HG03060 (cell line): ENCODE measurements around the gene TMEM26.

ENCODE experiments used
- ATAC-seq: cut with Tn5 transposase; IDR thresholded peaks from one replicate; pipeline ENCODE4 v1.9.1; 2021; ENCODE audit warnings: low read depth, moderate number of reproducible peaks; ENCODE audit not compliant: unreplicated experiment

TMEM26 gene

DNA sequence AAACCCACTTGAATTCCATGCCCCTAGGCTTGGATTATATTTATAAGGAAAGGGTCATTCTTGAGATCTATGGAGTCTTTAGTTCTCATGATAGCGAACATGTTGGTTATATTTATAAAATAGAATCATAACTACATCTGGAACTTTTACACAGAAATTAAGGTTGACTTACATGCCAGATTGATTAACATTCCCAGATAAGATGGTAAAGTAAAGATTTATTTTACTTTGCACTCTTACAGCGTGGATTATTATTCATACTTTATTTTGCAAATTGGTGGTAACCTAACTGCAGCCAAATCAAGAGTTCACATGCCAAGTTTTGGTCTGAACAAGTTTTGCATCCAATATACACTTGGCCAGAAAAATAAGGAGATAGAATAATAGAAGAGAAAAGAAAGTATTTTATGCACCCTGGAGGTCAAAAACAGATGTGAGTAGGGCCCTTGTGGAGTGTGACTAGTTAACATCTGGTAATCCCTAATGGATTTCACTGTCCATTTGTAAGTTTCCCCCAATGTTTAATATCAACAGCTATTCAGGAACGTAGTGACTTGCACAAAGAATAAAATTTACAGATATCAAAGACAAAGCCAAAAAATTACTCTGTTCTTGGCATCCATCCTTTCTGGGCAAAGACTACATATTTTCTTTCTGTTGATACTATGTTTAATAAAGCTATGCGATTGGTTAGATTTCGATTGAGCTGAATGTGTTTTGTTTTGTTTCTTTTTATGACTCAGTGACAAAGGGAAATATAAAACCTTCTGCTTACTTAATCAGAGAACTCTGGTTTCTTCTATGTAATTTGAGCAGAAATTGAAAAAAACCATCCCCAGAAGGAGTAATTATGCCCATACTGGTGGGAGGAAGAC, 10.1 kb upstream of the TMEM26 start:
- no peak for ATAC-seq

DNA sequence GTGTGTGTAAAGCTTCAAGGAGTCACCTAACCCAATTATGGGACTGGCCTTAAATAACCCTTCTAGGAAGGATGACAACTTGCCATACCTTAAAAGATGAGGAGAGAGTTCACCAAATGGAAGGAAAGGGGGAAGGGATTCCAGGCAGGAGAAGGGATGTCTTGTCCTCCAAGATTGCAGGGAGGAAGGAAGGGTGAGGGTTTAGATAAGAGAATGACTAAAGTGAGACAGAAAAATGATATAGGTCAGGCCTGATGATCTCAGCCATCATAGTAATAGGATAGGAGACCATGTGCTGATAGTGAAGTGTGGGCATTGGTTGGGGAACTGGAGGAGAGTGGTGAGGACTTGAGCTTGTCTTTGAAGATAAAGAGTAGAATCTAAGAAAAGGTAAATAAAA, 7.7 kb upstream of the TMEM26 start:
- ATAC-seq = no peak

GRCh38 chr10:61458031-61458430, 4.8 kb upstream of the TMEM26 start:
- ATAC-seq = no peak

DNA sequence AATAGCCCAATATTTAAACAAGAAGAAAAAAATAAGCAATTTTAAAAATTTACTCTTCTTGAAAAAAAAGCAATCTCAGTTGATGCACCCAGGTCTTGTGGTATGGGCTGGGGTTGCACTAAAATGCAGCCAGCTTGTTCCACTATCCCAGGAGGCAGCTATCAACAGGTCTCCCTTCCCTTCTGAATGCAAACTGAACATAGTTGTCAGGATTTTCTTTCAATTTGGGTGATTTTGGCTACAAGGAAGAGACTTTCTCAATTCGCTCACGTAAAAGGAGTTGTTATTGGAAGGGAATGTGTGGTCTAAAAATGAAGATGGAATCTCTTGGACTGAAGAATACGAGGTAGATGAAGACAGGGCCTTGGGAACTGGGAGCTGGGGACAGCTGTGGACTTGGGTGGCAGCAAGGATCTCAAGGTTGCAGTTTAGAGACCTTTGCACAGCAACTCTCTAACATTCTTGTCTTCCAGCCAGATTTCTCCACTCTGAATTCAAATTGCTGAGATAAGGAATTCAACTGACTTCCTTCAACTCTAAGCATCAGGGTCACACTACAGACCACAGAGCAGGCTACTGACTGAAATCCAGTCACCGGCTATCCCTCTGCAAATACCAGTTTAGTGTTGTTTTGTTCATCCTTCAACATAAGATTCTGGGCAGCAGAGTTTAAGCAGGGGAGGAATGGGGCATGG, 3.1 kb upstream of the TMEM26 start:
- ATAC-seq = no peak

- no peak for ATAC-seq
These were observed 2.5 kb upstream of the TMEM26 start for GRCh38 chr10:61455656-61456055.

GRCh38 chr10:61454541-61454940, 1.4 kb upstream of the TMEM26 start:
- no peak for ATAC-seq

- ATAC-seq = no peak
These were observed 980 bp downstream of the TMEM26 start for GRCh38 chr10:61452151-61452651.

DNA sequence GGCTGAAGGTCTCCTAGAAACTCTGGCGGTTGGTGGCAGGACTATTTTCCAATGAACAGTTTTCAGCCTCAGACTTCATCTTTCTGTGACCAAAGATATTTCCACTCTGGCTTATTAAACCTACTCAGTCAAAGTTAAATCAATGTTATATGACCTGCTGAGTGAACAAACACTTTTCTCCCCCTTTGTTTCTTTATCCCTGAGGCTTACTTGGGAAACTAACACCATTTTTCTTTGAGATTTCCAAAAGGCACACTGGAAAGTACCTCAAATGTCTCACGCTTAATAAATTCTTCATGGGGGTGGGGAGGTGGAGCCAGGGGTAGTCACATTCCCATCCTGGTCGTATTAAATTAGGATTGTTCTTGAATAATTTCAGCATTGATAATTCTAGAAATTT, 1.8 kb downstream of the TMEM26 start:
- ATAC-seq = no peak

DNA sequence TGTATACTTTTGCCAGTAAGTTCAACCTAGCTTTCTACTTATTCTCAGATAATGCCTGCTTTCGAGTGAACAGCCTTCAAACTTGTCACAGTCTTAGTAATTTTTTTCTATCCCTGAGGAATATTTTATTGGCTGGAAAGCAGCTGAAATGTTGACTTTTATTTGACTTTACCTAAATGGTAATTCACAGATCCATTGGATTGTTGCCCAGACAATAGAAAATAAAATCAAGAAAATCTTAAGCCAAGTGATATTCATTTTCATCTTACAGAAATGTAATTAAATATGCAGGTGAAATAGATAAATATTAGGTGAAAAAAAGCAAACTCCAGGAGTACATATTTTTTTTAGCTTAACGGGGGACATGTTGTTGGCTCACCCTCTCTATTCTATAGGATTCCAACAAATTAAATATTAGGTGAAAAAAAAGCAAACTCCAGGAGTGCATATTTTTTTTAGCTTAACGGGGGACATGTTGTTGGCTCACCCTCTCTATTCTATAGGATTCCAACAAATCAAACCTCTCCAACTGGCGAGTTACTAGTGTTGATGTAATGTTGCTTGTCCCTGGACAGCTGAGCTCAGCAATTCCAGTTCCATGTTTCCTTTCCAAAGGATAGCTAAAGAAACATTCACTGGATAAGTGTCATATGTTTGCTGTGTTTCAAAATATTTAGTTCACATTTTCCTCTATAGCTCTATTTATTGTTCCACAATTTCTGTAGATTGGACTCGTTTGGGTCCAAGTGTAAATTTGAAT, 4.2 kb downstream of the TMEM26 start:
- no peak for ATAC-seq

- no peak for ATAC-seq
These were observed 5.1 kb downstream of the TMEM26 start for GRCh38 chr10:61448091-61448490.

GRCh38 chr10:61439058-61439609, 14.0 kb downstream of the TMEM26 start:
- no peak for ATAC-seq

DNA sequence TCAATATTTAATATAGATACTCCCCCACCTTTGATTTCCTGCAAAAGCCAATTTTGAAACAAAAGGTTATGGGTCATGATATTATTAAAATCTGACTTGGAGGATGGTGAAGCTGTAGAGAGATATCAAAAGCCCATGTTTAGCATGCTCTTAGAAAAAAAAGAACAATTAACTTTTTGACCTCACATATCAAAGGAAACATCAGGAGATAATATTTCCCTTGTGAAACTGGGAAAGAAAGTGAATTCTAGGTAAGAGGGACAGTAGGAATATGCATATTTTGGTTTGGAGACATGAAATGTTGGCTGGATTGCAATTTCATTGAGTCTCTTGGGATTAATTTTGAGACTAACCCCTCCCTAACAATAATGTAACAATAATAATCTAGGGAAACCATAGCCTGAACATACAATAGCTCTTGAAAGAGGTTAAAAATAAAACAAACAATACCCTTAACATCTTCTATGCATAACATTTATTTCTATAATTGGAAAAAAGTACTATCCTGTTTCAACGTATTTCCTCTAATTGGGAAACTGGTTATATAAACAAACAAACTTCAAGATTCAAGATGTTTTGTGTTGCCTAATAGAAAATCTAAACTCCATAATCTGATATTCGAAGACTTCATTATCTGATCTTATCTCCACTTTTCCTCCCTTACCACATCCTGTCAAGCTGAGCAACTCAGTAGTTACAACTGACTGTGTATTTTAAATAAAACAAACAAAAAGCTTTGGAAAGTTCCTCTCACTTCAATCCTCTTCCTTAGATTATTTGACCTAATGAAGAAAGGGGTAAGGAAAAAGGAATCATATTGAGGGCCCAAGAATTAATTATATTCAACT, 14.8 kb downstream of the TMEM26 start:
- ATAC-seq = no peak

DNA sequence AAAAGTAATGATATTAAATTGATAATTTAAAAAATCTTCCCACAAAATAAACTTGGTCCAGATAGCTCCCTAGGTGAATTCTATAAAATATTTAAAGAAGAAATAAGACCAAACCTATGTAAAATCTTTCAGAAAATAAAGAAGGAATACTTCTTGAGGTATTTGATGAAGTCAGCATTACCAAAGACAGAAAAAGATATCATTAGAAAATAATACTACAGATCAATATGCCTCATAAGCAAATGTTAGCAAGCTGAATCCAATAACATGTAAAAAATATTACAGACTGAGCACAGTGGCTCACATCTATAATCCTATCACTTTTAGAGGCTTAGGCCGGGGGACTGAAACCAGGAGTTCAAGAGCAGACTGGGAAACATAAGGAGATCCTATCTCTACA, 30.0 kb downstream of the TMEM26 start:
- no peak for ATAC-seq

- ATAC-seq = no peak
These were observed 35.5 kb downstream of the TMEM26 start for GRCh38 chr10:61417661-61418060.

- no peak for ATAC-seq
These were observed 37.4 kb downstream of the TMEM26 start for GRCh38 chr10:61415824-61416223.

DNA sequence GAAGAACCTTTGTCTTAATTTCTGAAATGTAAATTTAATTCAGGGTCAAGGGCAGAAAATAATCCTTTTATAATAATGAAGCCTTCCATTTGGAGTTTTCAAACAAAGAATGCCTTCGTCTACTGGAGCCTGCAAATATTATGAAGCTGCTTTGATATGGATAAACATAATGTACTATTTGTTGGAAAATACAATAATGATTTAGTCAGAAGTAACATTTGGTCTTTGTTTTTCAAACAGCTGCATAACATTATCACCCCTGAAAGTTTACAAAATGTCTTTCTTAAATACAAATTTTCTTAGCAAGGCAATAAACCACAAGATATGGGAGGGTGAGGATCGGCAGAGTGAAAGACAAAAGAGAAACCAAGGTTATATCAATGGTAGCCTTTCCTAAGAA, 41.5 kb downstream of the TMEM26 start:
- ATAC-seq = no peak

GRCh38 chr10:61410353-61411070, 42.7 kb downstream of the TMEM26 start:
- no peak for ATAC-seq

DNA sequence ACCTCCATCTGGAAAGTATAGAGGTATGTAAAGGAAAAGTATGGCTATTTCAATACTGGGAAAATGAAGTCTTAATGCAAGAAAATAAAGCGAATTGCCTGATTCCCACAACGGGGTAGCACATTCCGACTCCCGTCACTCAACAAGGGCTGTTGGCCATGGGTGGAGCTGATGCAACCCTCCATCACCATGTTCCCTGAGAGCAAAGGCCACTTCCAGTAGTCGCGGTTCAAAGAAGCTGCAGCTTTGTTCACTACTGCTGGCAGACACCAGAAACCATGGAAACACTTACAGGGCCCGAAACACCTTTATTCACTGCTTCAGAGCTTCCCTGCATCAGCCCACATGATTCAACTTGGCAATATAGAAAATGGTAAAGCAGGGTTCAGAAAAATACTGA, 44.0 kb downstream of the TMEM26 start:
- ATAC-seq = no peak

DNA sequence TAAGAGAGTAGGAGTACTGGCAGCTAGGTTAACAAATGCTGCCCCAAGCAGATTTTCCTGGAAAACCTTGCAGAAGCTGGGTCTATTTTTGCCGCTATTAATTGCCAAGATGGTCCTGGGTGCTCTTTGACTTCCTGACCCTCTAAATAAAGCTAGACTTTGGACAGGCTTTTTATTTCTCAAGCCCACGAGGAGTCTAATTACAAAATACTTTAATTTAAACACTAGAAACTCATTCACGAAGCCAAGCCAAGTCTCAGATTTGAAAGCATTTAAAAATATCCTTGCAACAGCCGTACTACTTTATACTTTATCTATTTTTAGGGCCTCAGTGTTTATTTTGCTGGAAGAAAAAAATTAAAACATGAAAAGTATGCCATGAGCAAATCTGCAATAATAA, 45.1 kb downstream of the TMEM26 start:
- no peak for ATAC-seq
